Caco-2 (cell line): ENCODE data around the gene IGSF3. TPM values are rescaled to one million over a fixed set of nuclear protein-coding genes. Genes with fewer than 3 reads are reported as not detected.

ENCODE experiments used
- BruUV-seq: library from RNA; stranded (reverse); fragments of 400-500 nt; replicated peaks from 2 replicates; lab custom pipeline; 2021; lab: Mats Ljungman, UMichigan
- CTCF ChIA-PET: fragments of 300-600 bp; sonication (Branson Sonifier 250); formaldehyde crosslinking; loops from one replicate; lab custom pipeline; 2022; ENCODE audit warnings: antibody characterized with exemption; lab: Charles Lee
- POLR2A ChIA-PET: fragments of 300-600 bp; sonication (Branson Sonifier 250); formaldehyde crosslinking; loops from one replicate; lab custom pipeline; 2022; ENCODE audit warnings: antibody characterized with exemption; lab: Charles Lee
- DNase-seq, 2 experiments: peaks; one replicate each; pipeline versions ENCODE4 v3.0.0 to v3.0.0-alpha.2; 2020 to 2022
- H3K27me3 ChIP-seq: replicated peaks from 2 replicates; pipeline ENCODE4 v1.6.0; 2011; ENCODE audit warnings: low read length; ENCODE audit not compliant: control insufficient read depth, insufficient read depth
- H3K36me3 ChIP-seq: 2 replicates; pipeline ENCODE4 v1.5.1; 2011; ENCODE audit warnings: low read length; ENCODE audit not compliant: control insufficient read depth, insufficient read depth
- H3K4me1 ChIP-seq: fragments of 250-450 bp; sonication (Bioruptor Pico); 2 replicates; pipeline ENCODE4 v1.5.1; 2020; ENCODE audit warnings: mild to moderate bottlenecking
- H3K4me3 ChIP-seq: 2 replicates; pipeline ENCODE4 v1.5.1; 2011; ENCODE audit warnings: low read depth, mild to moderate bottlenecking, control low read depth, low read length
- H3K9me3 ChIP-seq: fragments of 250-450 bp; sonication (Bioruptor Pico); 2 replicates; pipeline ENCODE4 v1.5.1; 2020; ENCODE audit warnings: mild to moderate bottlenecking, moderate library complexity
- H3K27ac Mint-ChIP-seq: one replicate; pipeline ENCODE4 v1.8.0; 2022; ENCODE audit warnings: mixed read lengths; ENCODE audit not compliant: unreplicated experiment
- H3K27me3 Mint-ChIP-seq: one replicate; pipeline ENCODE4 v1.8.0; 2022; ENCODE audit warnings: mixed read lengths; ENCODE audit not compliant: insufficient read depth, unreplicated experiment
- H3K36me3 Mint-ChIP-seq: one replicate; pipeline ENCODE4 v1.8.0; 2022; ENCODE audit warnings: mild to moderate bottlenecking, mixed read lengths; ENCODE audit not compliant: insufficient read depth, unreplicated experiment
- H3K4me1 Mint-ChIP-seq: one replicate; pipeline ENCODE4 v1.8.0; 2022; ENCODE audit warnings: low read depth, mixed read lengths; ENCODE audit not compliant: unreplicated experiment
- H3K4me3 Mint-ChIP-seq: one replicate; pipeline ENCODE4 v1.8.0; 2022; ENCODE audit warnings: mild to moderate bottlenecking, moderate library complexity, mixed read lengths; ENCODE audit not compliant: unreplicated experiment
- H3K9me3 Mint-ChIP-seq: one replicate; pipeline ENCODE4 v1.8.0; 2022; ENCODE audit warnings: mixed read lengths; ENCODE audit not compliant: unreplicated experiment
- CTCF ChIP-seq, 2 experiments: fragments of 200-600 bp in 1 of 2; IDR thresholded peaks; 1 replicate in 1 of 2; 2 replicates in 1 of 2; pipeline versions ENCODE4 v1.5.1 to v1.8.0; 2011 to 2022; ENCODE audit warnings: antibody characterized with exemption in 1 of 2, control low read depth in 1 of 2, inconsistent platforms in 1 of 2, low read depth in 1 of 2, low read length in 1 of 2, mild to moderate bottlenecking in 1 of 2, moderate library complexity in 1 of 2; ENCODE audit not compliant: insufficient read depth in 1 of 2, severe bottlenecking in 1 of 2, unreplicated experiment in 1 of 2
- intact Hi-C: fragments of 100-400 bp; cut with micrococcal nuclease; formaldehyde crosslinking; loops from one replicate; pipeline ENCODE4 v1.10.0; 2022; ENCODE audit not compliant: unreplicated experiment
- total RNA-seq: library from RNA; stranded (reverse); gene quantifications from 2 replicates; pipeline ENCODE4 v1.2.3, GENCODE V29; 2022

IGSF3 gene
- total RNA-seq, 1 experiment from 2014 or later = 24.0 TPM

GRCh38 chr1:116569776-116570357 lies 97.7 kb downstream of the IGSF3 start:
- Mint-ChIP-seq H3K27me3 (no peaks in the 10 kb centered on the region), H3K27ac (peak overlapping the region; percentile 58), H3K36me3 (peaks cover 6% of the 10 kb centered on the region), H3K4me1 (peaks cover 7% of the 10 kb centered on the region), H3K9me3 (peaks cover 5% of the 10 kb centered on the region), H3K4me3 (peak overlapping the region; percentile 72)
- TF ChIP-seq CTCF (IDR thresholded peaks at IDR 0.05; ENCODE audit: insufficient read depth in 1 of 2, low read depth in 1 of 2, low read length in 1 of 2, severe bottlenecking in 1 of 2, unreplicated experiment in 1 of 2) = no peak
- POLR2A ChIA-PET = interaction anchor here (0.6 kb wide), 1 partner anchor 283 kb away, joined by 3 read pairs; no protein-coding TSS in a partner anchor
- H3K27me3 ChIP-seq = no peaks in the 10 kb centered on the region
- intact Hi-C loops = loop anchor here (5.0 kb wide), 2 partner anchors 152 to 167 kb away; no protein-coding TSS in a partner anchor
- H3K4me1 ChIP-seq = peaks cover 11% of the 10 kb centered on the region; the same call in 1 of the 2 replicates
- peak in 1 of 2 experiments; percentile 1 for DNase-seq
- CTCF ChIA-PET = interaction anchor here (0.6 kb wide), 1 partner anchor 245 kb away, joined by 3 read pairs; no protein-coding TSS in a partner anchor
- H3K4me3 ChIP-seq = peak overlapping the region; percentile 72
- BruUV-seq = no TSS peak
- no peaks in the 10 kb centered on the region for H3K36me3 ChIP-seq
- H3K9me3 ChIP-seq = no peaks in the 10 kb centered on the region

- CTCF ChIA-PET = no interaction called here
- H3K4me3 ChIP-seq = no peak overlapping the region
- TSS peak; percentile 21 for BruUV-seq
Observed at GRCh38 chr1:116569381-116569670, 98.2 kb downstream of the IGSF3 start.

More at GRCh38 chr1:116569381-116569670, 98.2 kb downstream of the IGSF3 start:
- H3K9me3 ChIP-seq = no peaks in the 10 kb centered on the region
- H3K4me1 ChIP-seq = peaks cover 11% of the 10 kb centered on the region; the same call in 1 of the 2 replicates
- no peaks in the 10 kb centered on the region for H3K27me3 ChIP-seq
- Mint-ChIP-seq H3K4me1 (peaks cover 7% of the 10 kb centered on the region), H3K27ac (no peak overlapping the region), H3K27me3 (no peaks in the 10 kb centered on the region), H3K36me3 (peaks cover 8% of the 10 kb centered on the region), H3K4me3 (peak overlapping the region; percentile 72), H3K9me3 (peaks cover 10% of the 10 kb centered on the region)
- POLR2A ChIA-PET = interaction anchor here (0.7 kb wide), 1 partner anchor 417 kb away, joined by 6 read pairs; no protein-coding TSS in a partner anchor
- no peaks in the 10 kb centered on the region for H3K36me3 ChIP-seq
- intact Hi-C loops = no loop called here
- no peak for TF ChIP-seq CTCF (IDR thresholded peaks at IDR 0.05; ENCODE audit: insufficient read depth in 1 of 2, low read depth in 1 of 2, low read length in 1 of 2, severe bottlenecking in 1 of 2, unreplicated experiment in 1 of 2)
- DNase-seq = no peak
